LNCaP clone FGC (cell line): Measurements from ENCODE around the gene CRADD.

Experiments
- DNase-seq: peaks from one replicate; pipeline ENCODE4 v3.0.0-alpha.2; 2011; ENCODE audit warnings: low read depth
- H3K4me3 ChIP-seq: 2 replicates; pipeline ENCODE4 v1.5.1; 2011; ENCODE audit warnings: mild to moderate bottlenecking, low read depth, low read length, control low read depth
- CTCF ChIP-seq: IDR thresholded peaks from 2 replicates; pipeline ENCODE4 v1.5.1; 2012; ENCODE audit warnings: mild to moderate bottlenecking; ENCODE audit not compliant: control insufficient read depth, insufficient read depth; ENCODE audit errors: extremely low read depth

CRADD gene

GRCh38 chr12:93873561-93873960, 196.4 kb downstream of the CRADD start:
- no peak overlapping the region for H3K4me3 ChIP-seq
- TF ChIP-seq CTCF, result no peak

GRCh38 chr12:93875157-93875556, 198.0 kb downstream of the CRADD start:
- H3K4me3 ChIP-seq, result no peak overlapping the region
- DNase-seq, result no peak
- TF ChIP-seq CTCF, result no peak

More at GRCh38 chr12:93873561-93873960, 196.4 kb downstream of the CRADD start:
- DNase-seq, result no peak

GRCh38 chr12:93876360-93876759, 199.2 kb downstream of the CRADD start:
- no peak for TF ChIP-seq CTCF
- DNase-seq, result no peak
- no peak overlapping the region for H3K4me3 ChIP-seq

GRCh38 chr12:93877446-93877845, 200.3 kb downstream of the CRADD start:
- TF ChIP-seq CTCF, result no peak
- no peak for DNase-seq
- no peak overlapping the region for H3K4me3 ChIP-seq

GRCh38 chr12:93879476-93880421, 202.6 kb downstream of the CRADD start:
- no peak for DNase-seq
- no peak for TF ChIP-seq CTCF
- no peak overlapping the region for H3K4me3 ChIP-seq

- H3K4me3 ChIP-seq, result no peak overlapping the region
- no peak for DNase-seq
- no peak for TF ChIP-seq CTCF
Observed at GRCh38 chr12:93880853-93881522, 203.8 kb downstream of the CRADD start.

- DNase-seq, result no peak
- no peak for TF ChIP-seq CTCF
- H3K4me3 ChIP-seq, result no peak overlapping the region
Observed at GRCh38 chr12:93882763-93883162, 205.6 kb downstream of the CRADD start.
